CD4-positive, alpha-beta T cell (primary cell): Measurements from ENCODE around the gene COL5A1. TPM values are rescaled to one million over a fixed set of nuclear protein-coding genes. Genes with fewer than 3 reads are reported as not detected.

Source experiments
- ATAC-seq: fragments of 200-7000 bp; cut with Tn5 transposase; one replicate; pipeline ENCODE4 v1.10.0; 2022; ENCODE audit warnings: mild to moderate bottlenecking; ENCODE audit not compliant: poor library complexity
- CTCF ChIA-PET: fragments of 350-600 bp; sonication (Branson Sonifier 250); formaldehyde crosslinking; loops from one replicate; lab custom pipeline; 2021; ENCODE audit warnings: antibody characterized with exemption, inconsistent platforms; lab: Charles Lee
- POLR2A ChIA-PET: fragments of 350-600 bp; sonication (Branson Sonifier 250); formaldehyde crosslinking; loops from one replicate; lab custom pipeline; 2021; ENCODE audit warnings: antibody characterized with exemption, inconsistent platforms; lab: Charles Lee
- DNase-seq, 14 experiments: peaks; one replicate each; pipeline ENCODE4 v3.0.0-alpha.2; 2013 to 2020; ENCODE audit warnings: mixed read lengths in 2 of 14
- H3K27ac ChIP-seq, 2 donors: one replicate each; pipeline versions ENCODE4 v1.5.1 to v1.7.0; 2013; ENCODE audit warnings: low read length in 2 of 2, low read depth in 1 of 2, mild to moderate bottlenecking in 1 of 2
- H3K27me3 ChIP-seq, 2 experiments: 1 replicate in 1 of 2; 2 replicates in 1 of 2; pipeline versions ENCODE4 v1.6.1 to v1.7.0; 2013; ENCODE audit warnings: low read length in 2 of 2, control low read depth in 1 of 2, mild to moderate bottlenecking in 1 of 2, moderate library complexity in 1 of 2; ENCODE audit not compliant: insufficient read depth in 2 of 2, control insufficient read depth in 1 of 2
- H3K36me3 ChIP-seq: one replicate; pipeline ENCODE4 v1.6.1; 2013; ENCODE audit warnings: low read length, control low read depth; ENCODE audit not compliant: insufficient read depth
- H3K4me1 ChIP-seq: one replicate; pipeline ENCODE4 v1.6.1; 2013; ENCODE audit warnings: low read length, control low read depth; ENCODE audit not compliant: insufficient read depth
- H3K4me3 ChIP-seq: one replicate; pipeline ENCODE4 v1.5.1; 2013; ENCODE audit warnings: mild to moderate bottlenecking, low read length, moderate library complexity
- H3K9me3 ChIP-seq, 2 experiments: 1 replicate in 1 of 2; 2 replicates in 1 of 2; pipeline versions ENCODE4 v1.6.1 to v1.7.0; 2013; ENCODE audit warnings: low read length in 2 of 2, mild to moderate bottlenecking in 2 of 2, control low read depth in 1 of 2, moderate library complexity in 1 of 2; ENCODE audit not compliant: control insufficient read depth in 1 of 2, insufficient read depth in 1 of 2
- H3K27ac Mint-ChIP-seq: one replicate; pipeline ENCODE4 v1.8.0; 2020; ENCODE audit warnings: mixed read lengths
- H3K27me3 Mint-ChIP-seq: one replicate; pipeline ENCODE4 v1.8.0; 2021; ENCODE audit warnings: mixed read lengths
- H3K36me3 Mint-ChIP-seq: one replicate; pipeline ENCODE4 v1.8.0; 2021; ENCODE audit warnings: low read depth, mixed read lengths
- H3K4me1 Mint-ChIP-seq: one replicate; pipeline ENCODE4 v1.8.0; 2021; ENCODE audit warnings: low read depth, mixed read lengths
- H3K4me3 Mint-ChIP-seq: one replicate; pipeline ENCODE4 v1.8.0; 2020; ENCODE audit warnings: mild to moderate bottlenecking, mixed read lengths
- H3K9me3 Mint-ChIP-seq: one replicate; pipeline ENCODE4 v1.8.0; 2020; ENCODE audit warnings: mixed read lengths
- intact Hi-C, 2 experiments: fragments of 100-400 bp; cut with DNase I in 1 of 2; cut with micrococcal nuclease in 1 of 2; formaldehyde crosslinking; loops; one replicate each; pipeline versions ENCODE4 v1.15.1 to v1.9.0; 2023 to 2025; cut with DNase I, micrococcal nuclease
- total RNA-seq, 174 experiments: library from RNA in 2 of 174; stranded (reverse) in 2 of 174; gene quantifications; one replicate each; pipeline ENCODE4 v1.2.3 and lab custom pipeline; 2021 to 2026
- TF ChIP-seq, protein P1 (sequence below): fragments of 200-600 bp; IDR thresholded peaks from one replicate; pipeline ENCODE4 v1.8.0; 2022; ENCODE audit warnings: antibody characterized with exemption, mild to moderate bottlenecking

Gene COL5A1
- total RNA-seq, 2 experiments from 2014 or later: 0.41 to 0.50 TPM

GRCh38 chr9:134624137-134624591 lies 17.4 kb upstream of the COL5A1 start:
- intact Hi-C loops: no loop called here
- no peak overlapping the region for H3K4me3 ChIP-seq
- no peaks in the 10 kb centered on the region for H3K9me3 ChIP-seq
- H3K27ac Mint-ChIP-seq: no peak overlapping the region
- no peaks in the 10 kb centered on the region for H3K27me3 Mint-ChIP-seq
- ATAC-seq (no peak), DNase-seq (peak in 1 of 14 experiments; percentile 6)
- TF ChIP-seq, protein P1, sequence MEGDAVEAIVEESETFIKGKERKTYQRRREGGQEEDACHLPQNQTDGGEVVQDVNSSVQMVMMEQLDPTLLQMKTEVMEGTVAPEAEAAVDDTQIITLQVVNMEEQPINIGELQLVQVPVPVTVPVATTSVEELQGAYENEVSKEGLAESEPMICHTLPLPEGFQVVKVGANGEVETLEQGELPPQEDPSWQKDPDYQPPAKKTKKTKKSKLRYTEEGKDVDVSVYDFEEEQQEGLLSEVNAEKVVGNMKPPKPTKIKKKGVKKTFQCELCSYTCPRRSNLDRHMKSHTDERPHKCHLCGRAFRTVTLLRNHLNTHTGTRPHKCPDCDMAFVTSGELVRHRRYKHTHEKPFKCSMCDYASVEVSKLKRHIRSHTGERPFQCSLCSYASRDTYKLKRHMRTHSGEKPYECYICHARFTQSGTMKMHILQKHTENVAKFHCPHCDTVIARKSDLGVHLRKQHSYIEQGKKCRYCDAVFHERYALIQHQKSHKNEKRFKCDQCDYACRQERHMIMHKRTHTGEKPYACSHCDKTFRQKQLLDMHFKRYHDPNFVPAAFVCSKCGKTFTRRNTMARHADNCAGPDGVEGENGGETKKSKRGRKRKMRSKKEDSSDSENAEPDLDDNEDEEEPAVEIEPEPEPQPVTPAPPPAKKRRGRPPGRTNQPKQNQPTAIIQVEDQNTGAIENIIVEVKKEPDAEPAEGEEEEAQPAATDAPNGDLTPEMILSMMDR: no peak
- no peaks in the 10 kb centered on the region for H3K4me1 ChIP-seq
- CTCF ChIA-PET: no interaction called here
- H3K27ac ChIP-seq: no peak overlapping the region
- H3K36me3 Mint-ChIP-seq: no peaks in the 10 kb centered on the region
- no peaks in the 10 kb centered on the region for H3K4me1 Mint-ChIP-seq
- no peaks in the 10 kb centered on the region for H3K36me3 ChIP-seq
- H3K9me3 Mint-ChIP-seq: no peaks in the 10 kb centered on the region
- H3K27me3 ChIP-seq: no peaks in the 10 kb centered on the region
- POLR2A ChIA-PET: no interaction called here
- H3K4me3 Mint-ChIP-seq: no peak overlapping the region

- H3K9me3 Mint-ChIP-seq: no peaks in the 10 kb centered on the region
- no peak overlapping the region for H3K27ac Mint-ChIP-seq
- DNase-seq: no peak
- H3K36me3 Mint-ChIP-seq: no peaks in the 10 kb centered on the region
- TF ChIP-seq, protein P1: no peak
- no peak overlapping the region for H3K4me3 Mint-ChIP-seq
- H3K9me3 ChIP-seq: no peaks in the 10 kb centered on the region
- no peaks in the 10 kb centered on the region for H3K4me1 Mint-ChIP-seq
- H3K36me3 ChIP-seq: no peaks in the 10 kb centered on the region
- intact Hi-C loops: no loop called here
- ChIA-PET POLR2A (no interaction called here), CTCF (no interaction called here)
- no peaks in the 10 kb centered on the region for H3K27me3 ChIP-seq
- ATAC-seq: no peak
- H3K27ac ChIP-seq: no peak overlapping the region
- H3K4me3 ChIP-seq: no peak overlapping the region
- no peaks in the 10 kb centered on the region for H3K4me1 ChIP-seq
- no peaks in the 10 kb centered on the region for H3K27me3 Mint-ChIP-seq
These were observed 16.9 kb upstream of the COL5A1 start for GRCh38 chr9:134624621-134625181.

DNA sequence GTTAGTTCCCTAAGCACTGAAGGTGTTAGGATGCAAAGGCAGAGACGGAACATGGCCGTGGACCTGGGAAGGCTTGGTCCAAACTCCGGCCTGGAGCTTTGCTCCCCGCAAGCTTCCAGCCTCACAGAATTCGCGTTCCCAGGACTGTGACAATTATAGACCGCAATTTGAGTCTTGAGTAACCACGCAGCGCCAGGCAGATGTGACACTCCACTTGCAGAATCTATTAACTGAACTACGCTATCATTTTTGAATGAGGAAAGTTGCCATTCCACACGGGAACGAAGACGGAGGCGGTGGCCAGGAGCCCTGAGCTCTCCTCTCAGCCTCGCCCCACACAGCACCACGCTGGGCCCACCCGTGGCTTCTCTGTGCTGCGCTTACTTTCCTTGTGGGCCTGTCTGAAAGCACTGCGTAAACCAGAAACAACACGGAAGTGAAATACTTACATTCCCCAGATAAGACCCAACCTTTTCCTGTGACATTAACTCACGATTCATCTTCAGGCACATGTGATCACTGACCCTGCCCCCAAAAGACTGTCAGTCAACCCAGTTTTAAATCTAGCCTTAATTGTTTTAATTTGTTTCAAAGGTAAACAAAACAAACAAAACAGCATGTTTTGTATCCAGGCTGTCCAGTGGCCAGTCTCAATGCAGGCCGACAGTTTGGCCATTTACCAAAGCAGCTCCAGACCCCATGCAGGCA lies 16.1 kb upstream of the COL5A1 start:
- no peaks in the 10 kb centered on the region for H3K27me3 Mint-ChIP-seq
- no peaks in the 10 kb centered on the region for H3K9me3 ChIP-seq
- intact Hi-C loops: no loop called here
- H3K27me3 ChIP-seq: no peaks in the 10 kb centered on the region
- H3K36me3 ChIP-seq: no peaks in the 10 kb centered on the region
- POLR2A ChIA-PET: no interaction called here
- DNase-seq: no peak
- no peaks in the 10 kb centered on the region for H3K4me1 Mint-ChIP-seq
- H3K27ac Mint-ChIP-seq: no peak overlapping the region
- CTCF ChIA-PET: no interaction called here
- no peak overlapping the region for H3K4me3 Mint-ChIP-seq
- H3K36me3 Mint-ChIP-seq: no peaks in the 10 kb centered on the region
- TF ChIP-seq, protein P1: no peak
- H3K9me3 Mint-ChIP-seq: no peaks in the 10 kb centered on the region
- no peaks in the 10 kb centered on the region for H3K4me1 ChIP-seq
- H3K4me3 ChIP-seq: no peak overlapping the region
- no peak overlapping the region for H3K27ac ChIP-seq
- ATAC-seq: no peak
